ENCODE results near the gene STMND1. TPM values are rescaled to one million over a fixed set of nuclear protein-coding genes. Genes with fewer than 3 reads are reported as not detected.

Gene STMND1
- total and polyA plus RNA-seq, 2 of the 8 experiments (the other 6 are each of a cell fraction or from before 2014, with no cell fraction given): not detected

GRCh38 chr6:17156112-17156921 is 54.5 kb downstream of the STMND1 start:
- Histone ChIP-seq H3K79me2 (ENCODE audit: control insufficient read depth in 1 of 2, insufficient read depth in 2 of 2, low read length in 2 of 2) (no peaks in the 10 kb centered on the region), H3K79me1 (ENCODE audit: low read depth, low read length) (no peaks in the 10 kb centered on the region), H2BK15ac (ENCODE audit: low read length) (no peak overlapping the region), H3K14ac (ENCODE audit: insufficient read length) (no peak overlapping the region), H3K27ac (ENCODE audit: low read depth, low read length) (no peak overlapping the region), H3K9ac (replicated peaks in 1 of 4; ENCODE audit: extremely low read depth in 1 of 4, low read depth in 3 of 4, low read length in 3 of 4) (no peak overlapping the region), H3K4me1 (replicated peaks in 1 of 4; ENCODE audit: control insufficient read depth in 3 of 4, insufficient read depth in 4 of 4, low read length in 3 of 4) (no peaks in the 10 kb centered on the region), H4K8ac (ENCODE audit: extremely low read depth, insufficient read depth, low read length) (no peak overlapping the region), H3K27me3 (replicated peaks in 1 of 4; ENCODE audit: control insufficient read depth in 3 of 4, extremely low read depth in 1 of 4, insufficient read depth in 3 of 4, low read length in 3 of 4) (no peaks in the 10 kb centered on the region), H2BK120ac (replicated peaks; ENCODE audit: low read depth, low read length) (no peak overlapping the region), H3K4me3 (ENCODE audit: extremely low read depth in 1 of 4, insufficient read depth in 2 of 4, low read depth in 3 of 4, low read length in 4 of 4) (no peak overlapping the region), H2BK12ac (ENCODE audit: low read depth, low read length) (no peak overlapping the region), H3K18ac (ENCODE audit: extremely low read depth, low read length) (no peak overlapping the region), H4K20me1 (replicated peaks in 1 of 2; ENCODE audit: control insufficient read depth in 1 of 2, insufficient read depth in 2 of 2, low read length in 2 of 2) (peaks cover 0 to 2% of the 10 kb centered on the region in 2 experiments), H3K23ac (ENCODE audit: insufficient read length) (no peak overlapping the region), H3K56ac (replicated peaks; ENCODE audit: insufficient read length, low read depth, low read length) (no peak overlapping the region), H3K9me3 (ENCODE audit: insufficient read depth in 2 of 2, low read depth in 1 of 2, low read length in 1 of 2) (0 out of 4 replicates have a peak, but pooled peaks cover 0 to 5% of the 10 kb centered on the region in 2 experiments), H3K4me2 (ENCODE audit: insufficient read depth in 1 of 2, low read depth in 2 of 2, low read length in 2 of 2) (no peak overlapping the region), H4K91ac (replicated peaks; ENCODE audit: insufficient read length, low read length) (no peak overlapping the region), H4K5ac (ENCODE audit: insufficient read length, low read depth, low read length) (no peak overlapping the region), H2AFZ (ENCODE audit: low read length) (no peak overlapping the region), H2BK5ac (ENCODE audit: low read depth, low read length) (no peak overlapping the region), H2AK5ac (ENCODE audit: low read depth, low read length) (no peak overlapping the region), H2BK20ac (ENCODE audit: low read length) (no peak overlapping the region), H3K36me3 (ENCODE audit: control insufficient read depth in 2 of 4, insufficient read depth in 4 of 4, low read length in 3 of 4) (no peaks in the 10 kb centered on the region), H3K4ac (replicated peaks; ENCODE audit: insufficient read length, low read depth, low read length) (no peak overlapping the region), H3K23me2 (ENCODE audit: low read depth, low read length) (no peaks in the 10 kb centered on the region; the same call in 1 of the 2 replicates)
- FAIRE-seq (peak; percentile 90), DNase-seq (ENCODE audit: low read depth in 1 of 2, low spot score in 2 of 2) (peak; percentile 15 to 61)
- TF ChIP-seq RAD21 (IDR thresholded peaks at IDR 0.05 in 1 of 2, conservative IDR thresholded peaks at IDR 0.05 in 1 of 2; ENCODE audit: low read depth in 2 of 2, low read length in 2 of 2) (peak; percentile 93 to 95), NRF1 (IDR thresholded peaks at IDR 0.05; ENCODE audit: low read depth, low read length) (no peak), CTCF (IDR thresholded peaks at IDR 0.05; ENCODE audit: control extremely low read depth in 1 of 3, insufficient read depth in 1 of 3, low read depth in 1 of 3, low read length in 3 of 3) (peak in 2 of 3 experiments; percentile 71 to 72; a peak in 3 of 4 replicates), GABPA (IDR thresholded peaks at IDR 0.05; ENCODE audit: borderline replicate concordance, insufficient read depth, low read length) (no peak)
- 48% methylated on average over 4 of the region's 4 CpGs; no CpG with 5 or more reads in 1 of the 2 experiments for WGBS, 2 experiments (ENCODE audit: extremely low coverage in 1 of 2, insufficient coverage in 1 of 2, insufficient read length in 1 of 2, insufficient replicate concordance in 2 of 2, low coverage in 1 of 2, low lambda C conversion rate in 2 of 2, missing lambda C conversion rate in 1 of 2)
- ChIA-PET POLR2A (ENCODE audit: partially characterized antibody) (no interaction called here), CTCF (ENCODE audit: partially characterized antibody) (interaction anchor here (0.7 to 2.3 kb wide), 13 partner anchors 9 to 676 kb away, joined by 3 to 12 read pairs (median 4); no protein-coding TSS in a partner anchor)

All from H1 (cell line).